H1 (cell line): ENCODE data around the gene LGR4. TPM values are rescaled to one million over a fixed set of nuclear protein-coding genes. Genes with fewer than 3 reads are reported as not detected.

Experiments
- CTCF ChIA-PET: fragments of 300-600 bp; sonication (Branson Sonifier 250); formaldehyde crosslinking; loops from one replicate; lab custom pipeline; 2021; ENCODE audit not compliant: partially characterized antibody; lab: Charles Lee
- POLR2A ChIA-PET: fragments of 300-600 bp; sonication (Branson Sonifier 250); formaldehyde crosslinking; loops from one replicate; lab custom pipeline; 2021; ENCODE audit warnings: inconsistent platforms; ENCODE audit not compliant: partially characterized antibody; lab: Charles Lee
- DNase-seq, 2 experiments: peaks; one replicate each; pipeline versions ENCODE4 v3.0.0 to v3.0.0-alpha.2; 2010 to 2022; ENCODE audit warnings: low spot score in 2 of 2, low read depth in 1 of 2, mixed read lengths in 1 of 2
- FAIRE-seq: peaks from 2 replicates; lab custom pipeline; 2011; peaks lifted over from hg19 to GRCh38; lab: Jason Lieb, UNC
- H2AFZ ChIP-seq: 2 replicates; pipeline ENCODE4 v1.8.1; 2012; ENCODE audit warnings: low read length, inconsistent platforms
- H2AK5ac ChIP-seq: 2 replicates; pipeline ENCODE4 v1.6.1; 2013; ENCODE audit warnings: low read depth, low read length
- H2BK120ac ChIP-seq: replicated peaks from 2 replicates; pipeline ENCODE3; 2013; ENCODE audit warnings: low read depth, low read length, inconsistent platforms
- H2BK12ac ChIP-seq: 2 replicates; pipeline ENCODE4 v1.6.1; 2013; ENCODE audit warnings: low read depth, low read length
- H2BK15ac ChIP-seq: 2 replicates; pipeline ENCODE4 v1.6.1; 2013; ENCODE audit warnings: low read length
- H2BK20ac ChIP-seq: 2 replicates; pipeline ENCODE4 v1.6.1; 2013; ENCODE audit warnings: low read length
- H2BK5ac ChIP-seq: 2 replicates; pipeline ENCODE4 v1.6.1; 2013; ENCODE audit warnings: low read depth, low read length
- H3K14ac ChIP-seq: 2 replicates; pipeline ENCODE4 v1.6.1; 2013; ENCODE audit warnings: inconsistent platforms; ENCODE audit not compliant: insufficient read length
- H3K18ac ChIP-seq: 2 replicates; pipeline ENCODE4 v1.6.1; 2013; ENCODE audit warnings: low read length; ENCODE audit errors: extremely low read depth
- H3K23ac ChIP-seq: 2 replicates; pipeline ENCODE4 v1.6.1; 2013; ENCODE audit warnings: inconsistent platforms; ENCODE audit not compliant: insufficient read length
- H3K23me2 ChIP-seq: 2 replicates; pipeline ENCODE4 v1.6.1; 2013; ENCODE audit warnings: low read depth, low read length
- H3K27ac ChIP-seq: 2 replicates; pipeline ENCODE4 v1.6.1; 2011; ENCODE audit warnings: low read depth, low read length, inconsistent platforms
- H3K27me3 ChIP-seq, 4 experiments: replicated peaks in 1 of 4; 1 replicate in 1 of 4; 2 replicates in 3 of 4; pipeline versions ENCODE4 v1.6.1 to v1.8.1; 2011 to 2013; ENCODE audit warnings: low read length in 3 of 4, mild to moderate bottlenecking in 3 of 4, inconsistent platforms in 2 of 4, mixed read lengths in 2 of 4, moderate library complexity in 1 of 4; ENCODE audit not compliant: control insufficient read depth in 3 of 4, insufficient read depth in 3 of 4; ENCODE audit errors: extremely low read depth in 1 of 4
- H3K36me3 ChIP-seq, 4 experiments: 2 replicates each; pipeline versions ENCODE4 v1.6.1 to v1.8.1; 2011 to 2013; ENCODE audit warnings: mild to moderate bottlenecking in 4 of 4, low read length in 3 of 4, moderate library complexity in 2 of 4, control low read depth in 1 of 4, inconsistent platforms in 1 of 4; ENCODE audit not compliant: insufficient read depth in 4 of 4, control insufficient read depth in 2 of 4
- H3K4ac ChIP-seq: replicated peaks from 2 replicates; pipeline ENCODE3; 2013; ENCODE audit warnings: low read length, low read depth, mixed read lengths, inconsistent platforms; ENCODE audit not compliant: insufficient read length
- H3K4me1 ChIP-seq, 4 experiments: replicated peaks in 1 of 4; 1 replicate in 1 of 4; 2 replicates in 3 of 4; pipeline versions ENCODE4 v1.6.1 to v1.8.1; 2011 to 2013; ENCODE audit warnings: low read length in 3 of 4, inconsistent platforms in 2 of 4, mixed read lengths in 1 of 4; ENCODE audit not compliant: insufficient read depth in 4 of 4, control insufficient read depth in 3 of 4
- H3K4me2 ChIP-seq, 2 experiments: 2 replicates each; pipeline versions ENCODE4 v1.6.1 to v1.8.1; 2011 to 2013; ENCODE audit warnings: low read depth in 2 of 2, low read length in 2 of 2, control low read depth in 1 of 2, inconsistent platforms in 1 of 2, mild to moderate bottlenecking in 1 of 2; ENCODE audit not compliant: insufficient read depth in 1 of 2
- H3K4me3 ChIP-seq, 4 experiments: fragments of 200-600, 300-600 bp in 1 of 4; sonication (generic), shearing (Covaris generic), sonication (Bioruptor Twin) in 1 of 4; 2 replicates each; pipeline versions ENCODE4 v1.5.1 to v1.8.1; 2011 to 2016; ENCODE audit warnings: low read length in 4 of 4, low read depth in 3 of 4, control low read depth in 2 of 4, inconsistent platforms in 2 of 4, mild to moderate bottlenecking in 2 of 4, mixed read lengths in 1 of 4, moderate library complexity in 1 of 4; ENCODE audit not compliant: insufficient read depth in 2 of 4; ENCODE audit errors: extremely low read depth in 1 of 4
- H3K56ac ChIP-seq: replicated peaks from 2 replicates; pipeline ENCODE3; 2013; ENCODE audit warnings: low read depth, mild to moderate bottlenecking, mixed read lengths, low read length, inconsistent platforms; ENCODE audit not compliant: insufficient read length
- H3K79me1 ChIP-seq: 2 replicates; pipeline ENCODE4 v1.6.1; 2013; ENCODE audit warnings: low read depth, low read length, control low read depth
- H3K79me2 ChIP-seq, 2 experiments: 2 replicates each; pipeline versions ENCODE4 v1.6.1 to v1.8.1; 2012 to 2013; ENCODE audit warnings: low read length in 2 of 2, mild to moderate bottlenecking in 2 of 2, inconsistent platforms in 1 of 2; ENCODE audit not compliant: insufficient read depth in 2 of 2, control insufficient read depth in 1 of 2
- H3K9ac ChIP-seq, 4 experiments: replicated peaks in 1 of 4; 1 replicate in 1 of 4; 2 replicates in 3 of 4; pipeline versions ENCODE4 v1.6.1 to v1.8.1; 2011 to 2013; ENCODE audit warnings: low read depth in 3 of 4, low read length in 3 of 4, control low read depth in 2 of 4, mild to moderate bottlenecking in 2 of 4, moderate library complexity in 2 of 4, inconsistent platforms in 1 of 4; ENCODE audit errors: extremely low read depth in 1 of 4
- H3K9me3 ChIP-seq, 2 experiments: 2 replicates each; pipeline versions ENCODE4 v1.6.1 to v1.8.1; 2012 to 2013; ENCODE audit warnings: mild to moderate bottlenecking in 2 of 2, moderate library complexity in 2 of 2, control low read depth in 1 of 2, inconsistent platforms in 1 of 2, low read depth in 1 of 2, low read length in 1 of 2, mixed read lengths in 1 of 2; ENCODE audit not compliant: insufficient read depth in 2 of 2
- H4K20me1 ChIP-seq, 2 experiments: replicated peaks in 1 of 2; 2 replicates each; pipeline versions ENCODE3 to v1.8.1; 2011 to 2013; ENCODE audit warnings: inconsistent platforms in 2 of 2, low read length in 2 of 2, mild to moderate bottlenecking in 1 of 2; ENCODE audit not compliant: insufficient read depth in 2 of 2, control insufficient read depth in 1 of 2
- H4K5ac ChIP-seq: 2 replicates; pipeline ENCODE4 v1.6.1; 2013; ENCODE audit warnings: low read length, low read depth, mixed read lengths, inconsistent platforms; ENCODE audit not compliant: insufficient read length
- H4K8ac ChIP-seq: 2 replicates; pipeline ENCODE4 v1.8.0; 2013; ENCODE audit warnings: mild to moderate bottlenecking, moderate library complexity, low read length, inconsistent platforms; ENCODE audit not compliant: insufficient read depth; ENCODE audit errors: extremely low read depth
- H4K91ac ChIP-seq: replicated peaks from 2 replicates; pipeline ENCODE3; 2013; ENCODE audit warnings: low read length, mixed read lengths, inconsistent platforms; ENCODE audit not compliant: insufficient read length
- KDM1A ChIP-seq: fragments of 200-600, 300-600 bp; sonication (generic); IDR thresholded peaks from 2 replicates; pipeline ENCODE4 v1.7.1; 2016; ENCODE audit warnings: mild to moderate bottlenecking, low read length, borderline replicate concordance
- KDM5A ChIP-seq: fragments of 200-600 bp; IDR thresholded peaks from 2 replicates; pipeline ENCODE4 v1.7.1; 2012; ENCODE audit warnings: mild to moderate bottlenecking, low read length, inconsistent platforms, mixed read lengths
- POLR2A ChIP-seq, 2 experiments: IDR thresholded peaks; 1 replicate in 1 of 2; 2 replicates in 1 of 2; pipeline ENCODE4 v1.6.1; 2011; ENCODE audit warnings: low read depth in 2 of 2, low read length in 2 of 2, mild to moderate bottlenecking in 2 of 2; ENCODE audit errors: control extremely low read depth in 1 of 2
- RBBP5 ChIP-seq: IDR thresholded peaks from 2 replicates; pipeline ENCODE4 v1.7.1; 2012; ENCODE audit warnings: low read depth, mild to moderate bottlenecking, inconsistent platforms, low read length, moderate library complexity, borderline replicate concordance
- SIRT6 ChIP-seq: IDR thresholded peaks from one replicate; pipeline ENCODE4 v1.7.1; 2012; ENCODE audit warnings: low read length, inconsistent platforms
- SP1 ChIP-seq: IDR thresholded peaks from 2 replicates; pipeline ENCODE4 v1.6.1; 2011; ENCODE audit warnings: low read depth, low read length
- WGBS, 2 experiments: shearing (Covaris generic) in 1 of 2; methylation state at CpG; one replicate each; pipeline versions ENCODE4 v1.1.6 to v1.1.7; 2013 to 2015; ENCODE audit warnings: low lambda C conversion rate in 2 of 2, mixed read lengths in 2 of 2, inconsistent platforms in 1 of 2, low coverage in 1 of 2, missing lambda C conversion rate in 1 of 2; ENCODE audit not compliant: insufficient replicate concordance in 2 of 2, insufficient coverage in 1 of 2, insufficient read length in 1 of 2; ENCODE audit errors: extremely low coverage in 1 of 2, missing lambda C conversion rate in 1 of 2; 5-methylcytosine and 5-hydroxymethylcytosine counted together
- polyA plus RNA-seq, 7 experiments: library from polyadenylated mRNA; depleted of rRNA in 3 of 7; stranded (reverse) in 5 of 7; unstranded in 2 of 7; fragments of >200 nt in 5 of 7; fragments of 200-250 nt in 2 of 7; gene quantifications; 1 replicate in 5 of 7; 2 replicates in 1 of 7; 4 replicates in 1 of 7; pipeline versions ENCODE4 v1.2.1 to v1.2.3, GENCODE V29; 2011 to 2013; ENCODE audit warnings: missing spikeins in 2 of 7, mixed read lengths in 2 of 7
- total RNA-seq: library from RNA; stranded (reverse); fragmentation: NEBNext Ultra II Directional; extraction: Animal tissue kit (Norgen Biotek cat#: 25700); gene quantifications from 2 replicates; pipeline ENCODE4 v1.2.1, GENCODE V29; 2021
- TF ChIP-seq, protein P1 (sequence below): IDR thresholded peaks from 2 replicates; pipeline ENCODE4 v1.6.1; 2012; ENCODE audit warnings: inconsistent platforms

Gene LGR4
- total and polyA plus RNA-seq, 2 of the 8 experiments (the other 6 are each of a cell fraction or from before 2014, with no cell fraction given), result 26.6 to 61.7 TPM

DNA sequence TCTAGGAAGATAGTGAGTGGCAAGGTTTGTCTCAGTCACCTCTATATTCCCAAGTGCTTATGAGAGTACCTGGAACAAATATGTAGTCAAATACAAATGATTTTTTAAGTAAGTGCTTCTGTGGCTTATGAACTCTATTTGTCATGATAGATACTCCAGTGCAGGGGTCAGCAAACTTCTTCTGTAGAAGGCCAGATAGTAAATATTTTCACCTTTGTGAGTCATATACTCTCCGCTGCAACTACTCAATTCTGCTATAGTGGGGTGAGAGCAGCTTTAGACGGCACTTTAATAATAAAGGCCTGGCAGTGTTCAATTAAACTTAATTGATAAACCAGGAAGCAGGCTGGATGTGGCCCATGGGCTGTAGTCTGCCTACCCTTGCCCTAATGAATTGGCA is 97.2 kb downstream of the LGR4 start:
- H4K91ac ChIP-seq, result no peak overlapping the region
- FAIRE-seq (no peak), DNase-seq (no peak)
- H3K23ac ChIP-seq, result no peak overlapping the region
- no peak overlapping the region for H2BK15ac ChIP-seq
- H3K79me2 ChIP-seq, result no peaks in the 10 kb centered on the region
- H4K5ac ChIP-seq, result no peak overlapping the region
- H2BK12ac ChIP-seq, result no peak overlapping the region
- ChIA-PET POLR2A (interaction anchor here (1.2 kb wide), 1 partner anchor 12 kb away, joined by 3 read pairs; the partner anchor contains the start of gene CCDC34), CTCF (interaction anchor here (1.0 to 8.1 kb wide), 3 partner anchors 9 to 123 kb away, joined by 3 to 55 read pairs (median 6); no protein-coding TSS in a partner anchor)
- H3K14ac ChIP-seq, result no peak overlapping the region
- no peak overlapping the region for H2BK120ac ChIP-seq
- H3K56ac ChIP-seq, result no peak overlapping the region
- H3K4me2 ChIP-seq, result no peak overlapping the region
- H2BK5ac ChIP-seq, result no peak overlapping the region
- no peak overlapping the region for H3K18ac ChIP-seq
- H3K23me2 ChIP-seq, result no peaks in the 10 kb centered on the region
- H3K27me3 ChIP-seq, result no peaks in the 10 kb centered on the region
- H3K27ac ChIP-seq, result no peak overlapping the region
- no peak overlapping the region for H4K8ac ChIP-seq
- no peak overlapping the region for H2AFZ ChIP-seq
- no peak for TF ChIP-seq SIRT6
- no peak for TF ChIP-seq SP1
- no peak for TF ChIP-seq POLR2A (IDR thresholded peaks at IDR 0.05; ENCODE audit: control extremely low read depth in 1 of 2, low read depth in 2 of 2, low read length in 2 of 2)
- TF ChIP-seq KDM1A, result no peak
- no peak for TF ChIP-seq RBBP5
- TF ChIP-seq, protein P1, sequence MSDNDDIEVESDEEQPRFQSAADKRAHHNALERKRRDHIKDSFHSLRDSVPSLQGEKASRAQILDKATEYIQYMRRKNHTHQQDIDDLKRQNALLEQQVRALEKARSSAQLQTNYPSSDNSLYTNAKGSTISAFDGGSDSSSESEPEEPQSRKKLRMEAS, result no peak
- no peak for TF ChIP-seq KDM5A
- H2BK20ac ChIP-seq, result no peak overlapping the region
- peaks cover 2 to 93% (median 40%) of the 10 kb centered on the region in 4 experiments; a peak in 7 of 8 replicates for H3K36me3 ChIP-seq
- no peak overlapping the region for H3K9ac ChIP-seq
- no peak overlapping the region for H2AK5ac ChIP-seq
- WGBS, 2 experiments, result 92% methylated on average over 2 of the region's 2 CpGs; no CpG with 5 or more reads in 1 of the 2 experiments
- no peaks in the 10 kb centered on the region for H3K79me1 ChIP-seq
- no peak overlapping the region for H3K4me3 ChIP-seq
- H4K20me1 ChIP-seq, result peaks cover 0 to 2% of the 10 kb centered on the region in 2 experiments
- H3K4me1 ChIP-seq, result no peaks in the 10 kb centered on the region
- no peaks in the 10 kb centered on the region for H3K9me3 ChIP-seq
- no peak overlapping the region for H3K4ac ChIP-seq
